Trophoblast cell (in vitro differentiated cells and primary cell): ENCODE measurements around the gene CRYZ.

ENCODE experiments used
- DNase-seq, 2 donors: peaks; one replicate each; pipeline ENCODE4 v3.0.0-alpha.2; 2016
- H2AFZ ChIP-seq: 2 replicates; pipeline ENCODE4 v1.6.1; 2013; ENCODE audit warnings: low read length, moderate library complexity, mild to moderate bottlenecking; ENCODE audit not compliant: insufficient read depth, poor library complexity
- H2AK5ac ChIP-seq: 2 replicates; pipeline ENCODE4 v1.6.1; 2013; ENCODE audit warnings: mild to moderate bottlenecking, low read length
- H2BK120ac ChIP-seq: 2 replicates; pipeline ENCODE4 v1.6.1; 2013; ENCODE audit warnings: low read length, mild to moderate bottlenecking, moderate library complexity; ENCODE audit not compliant: insufficient read depth, poor library complexity
- H2BK12ac ChIP-seq: 2 replicates; pipeline ENCODE4 v1.6.1; 2013; ENCODE audit warnings: mild to moderate bottlenecking, low read length, moderate library complexity
- H2BK5ac ChIP-seq: 2 replicates; pipeline ENCODE4 v1.6.1; 2013; ENCODE audit warnings: low read length, low read depth, moderate library complexity, mild to moderate bottlenecking; ENCODE audit not compliant: poor library complexity
- H3K14ac ChIP-seq: 2 replicates; pipeline ENCODE4 v1.6.1; 2013; ENCODE audit warnings: mild to moderate bottlenecking, low read length
- H3K18ac ChIP-seq: 2 replicates; pipeline ENCODE4 v1.6.1; 2013; ENCODE audit warnings: mild to moderate bottlenecking, low read length
- H3K23ac ChIP-seq: 2 replicates; pipeline ENCODE4 v1.6.1; 2013; ENCODE audit warnings: low read length
- H3K27ac ChIP-seq: 2 replicates; pipeline ENCODE4 v1.5.1; 2013; ENCODE audit warnings: low read depth, mild to moderate bottlenecking, inconsistent platforms, low read length, moderate library complexity
- H3K27me3 ChIP-seq: 2 replicates; pipeline ENCODE4 v1.6.1; 2013; ENCODE audit warnings: inconsistent platforms, mild to moderate bottlenecking, low read length, moderate library complexity; ENCODE audit not compliant: insufficient read depth
- H3K36me3 ChIP-seq, 2 experiments: 1 replicate in 1 of 2; 2 replicates in 1 of 2; pipeline ENCODE4 v1.6.1; 2013; ENCODE audit warnings: low read length in 2 of 2, mild to moderate bottlenecking in 2 of 2, moderate library complexity in 1 of 2; ENCODE audit not compliant: insufficient read depth in 2 of 2, control insufficient read depth in 1 of 2
- H3K4ac ChIP-seq: 2 replicates; pipeline ENCODE4 v1.6.1; 2013; ENCODE audit warnings: low read depth, mild to moderate bottlenecking, low read length, moderate library complexity
- H3K4me1 ChIP-seq, 2 experiments: 1 replicate in 1 of 2; 2 replicates in 1 of 2; pipeline ENCODE4 v1.6.1; 2013; ENCODE audit warnings: low read length in 2 of 2, mild to moderate bottlenecking in 2 of 2, moderate library complexity in 1 of 2; ENCODE audit not compliant: insufficient read depth in 2 of 2, control insufficient read depth in 1 of 2
- H3K4me2 ChIP-seq: 2 replicates; pipeline ENCODE4 v1.6.1; 2013; ENCODE audit warnings: inconsistent platforms, mild to moderate bottlenecking, low read length, moderate library complexity
- H3K4me3 ChIP-seq: 2 replicates; pipeline ENCODE4 v1.5.1; 2013; ENCODE audit warnings: mild to moderate bottlenecking, low read depth, low read length, inconsistent platforms
- H3K79me1 ChIP-seq: one replicate; pipeline ENCODE4 v1.6.1; 2013; ENCODE audit warnings: low read length
- H3K79me2 ChIP-seq: 2 replicates; pipeline ENCODE4 v1.6.1; 2013; ENCODE audit warnings: low read length, mild to moderate bottlenecking; ENCODE audit not compliant: control insufficient read depth, insufficient read depth, poor library complexity
- H3K9ac ChIP-seq: 2 replicates; pipeline ENCODE4 v1.6.1; 2013; ENCODE audit warnings: mild to moderate bottlenecking, low read length
- H3K9me3 ChIP-seq: 2 replicates; pipeline ENCODE4 v1.6.1; 2013; ENCODE audit warnings: low read depth, mild to moderate bottlenecking, control low read depth, inconsistent platforms, low read length; ENCODE audit not compliant: insufficient read depth
- H4K12ac ChIP-seq: 2 replicates; pipeline ENCODE4 v1.6.1; 2013; ENCODE audit warnings: low read depth, mild to moderate bottlenecking, low read length, moderate library complexity
- H4K8ac ChIP-seq: 2 replicates; pipeline ENCODE4 v1.6.1; 2013; ENCODE audit warnings: low read depth, mild to moderate bottlenecking, low read length, moderate library complexity
- H4K91ac ChIP-seq: one replicate; pipeline ENCODE4 v1.6.1; 2013; ENCODE audit warnings: low read depth, mild to moderate bottlenecking, low read length, moderate library complexity
- WGBS: extraction: QIAGEN DNeasy Blood & Tissue Kit; methylation state at CpG from one replicate; pipeline ENCODE4 v1.1.7; 2013; ENCODE audit warnings: missing lambda C conversion rate; ENCODE audit not compliant: insufficient read length, insufficient coverage; ENCODE audit errors: extremely low coverage; 5-methylcytosine and 5-hydroxymethylcytosine counted together

CRYZ gene

GRCh38 chr1:74731399-74732052 is 1.3 kb downstream of the CRYZ start:
- H3K27me3 ChIP-seq, result no peaks in the 10 kb centered on the region
- no peak overlapping the region for H4K8ac ChIP-seq
- H3K14ac ChIP-seq, result no peak overlapping the region
- H3K9ac ChIP-seq, result no peak overlapping the region
- peaks cover 5% of the 10 kb centered on the region for H3K79me1 ChIP-seq
- H4K12ac ChIP-seq, result no peak overlapping the region
- no peak overlapping the region for H3K18ac ChIP-seq
- no peak overlapping the region for H3K23ac ChIP-seq
- peak overlapping the region; percentile 1 for H3K4me2 ChIP-seq
- no peak overlapping the region for H2AK5ac ChIP-seq
- no peak overlapping the region for H3K4ac ChIP-seq
- no peak overlapping the region for H4K91ac ChIP-seq
- H2BK5ac ChIP-seq, result no peak overlapping the region
- peaks cover 0 to 2% of the 10 kb centered on the region in 2 experiments for H3K4me1 ChIP-seq
- H3K27ac ChIP-seq, result no peak overlapping the region
- H2BK12ac ChIP-seq, result no peak overlapping the region
- no peak overlapping the region for H2BK120ac ChIP-seq
- no CpG with 5 or more reads among the region's 11 CpGs for WGBS
- H2AFZ ChIP-seq, result no peak overlapping the region
- no peaks in the 10 kb centered on the region for H3K9me3 ChIP-seq
- H3K36me3 ChIP-seq, result no peaks in the 10 kb centered on the region
- no peak overlapping the region for H3K4me3 ChIP-seq
- peak in 1 of 2 donors; percentile 21 for DNase-seq
- peaks cover 3% of the 10 kb centered on the region for H3K79me2 ChIP-seq

GRCh38 chr1:74729741-74730478 is 2.9 kb downstream of the CRYZ start:
- Histone ChIP-seq H2BK120ac (no peak overlapping the region), H3K4ac (no peak overlapping the region), H3K9me3 (peaks cover 6% of the 10 kb centered on the region), H4K12ac (no peak overlapping the region), H3K18ac (no peak overlapping the region), H2AFZ (no peak overlapping the region), H3K79me1 (peaks cover 5% of the 10 kb centered on the region), H2BK12ac (no peak overlapping the region), H4K91ac (no peak overlapping the region), H3K27ac (no peak overlapping the region), H3K4me2 (no peak overlapping the region), H3K79me2 (peaks cover 3% of the 10 kb centered on the region), H4K8ac (no peak overlapping the region), H3K4me3 (no peak overlapping the region), H2AK5ac (no peak overlapping the region), H3K9ac (no peak overlapping the region), H3K36me3 (peaks cover 0 to 6% of the 10 kb centered on the region in 2 experiments), H3K4me1 (peaks cover 0 to 2% of the 10 kb centered on the region in 2 experiments), H3K14ac (no peak overlapping the region), H2BK5ac (no peak overlapping the region), H3K27me3 (peaks cover 3% of the 10 kb centered on the region), H3K23ac (no peak overlapping the region)
- DNase-seq, result peak; percentile 62 to 76
- WGBS, result 100% methylated on average over 1 of the region's 6 CpGs

DNA sequence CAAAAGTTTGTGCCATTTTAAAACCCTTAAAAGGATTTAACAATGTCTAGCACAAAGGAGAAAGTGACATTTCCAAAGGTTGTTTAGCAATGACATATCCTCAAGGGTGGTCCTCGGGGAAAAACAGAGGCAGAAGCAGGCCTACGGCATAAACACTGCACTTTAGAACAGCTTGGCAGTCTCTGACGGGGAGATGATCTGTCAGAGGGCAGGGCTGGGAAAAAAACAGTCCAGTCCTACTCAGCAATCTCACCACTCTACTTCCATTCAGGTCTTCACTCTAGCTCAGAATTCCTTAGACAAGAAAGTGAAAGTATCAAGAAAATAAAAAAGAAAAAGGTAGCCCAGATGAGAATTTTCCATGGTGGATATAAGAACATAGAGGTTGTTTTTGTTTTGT is 4.1 kb downstream of the CRYZ start:
- Histone ChIP-seq H2AFZ (no peak overlapping the region), H2BK120ac (no peak overlapping the region), H3K4ac (no peak overlapping the region), H2BK5ac (no peak overlapping the region), H3K9me3 (peaks cover 6% of the 10 kb centered on the region), H4K12ac (no peak overlapping the region), H3K18ac (no peak overlapping the region), H2AK5ac (no peak overlapping the region), H3K27me3 (peaks cover 3% of the 10 kb centered on the region), H3K4me3 (no peak overlapping the region), H3K4me2 (no peak overlapping the region), H2BK12ac (no peak overlapping the region), H3K79me2 (peaks cover 3% of the 10 kb centered on the region), H3K14ac (no peak overlapping the region), H4K91ac (no peak overlapping the region), H4K8ac (no peak overlapping the region), H3K27ac (no peak overlapping the region), H3K23ac (no peak overlapping the region), H3K79me1 (peaks cover 5% of the 10 kb centered on the region), H3K9ac (no peak overlapping the region), H3K4me1 (peaks cover 0 to 2% of the 10 kb centered on the region in 2 experiments), H3K36me3 (peaks cover 0 to 6% of the 10 kb centered on the region in 2 experiments)
- DNase-seq, result no peak
- WGBS, result no CpG with 5 or more reads among the region's 3 CpGs

- H3K9me3 ChIP-seq, result peaks cover 6% of the 10 kb centered on the region
- no peak overlapping the region for H2BK12ac ChIP-seq
- no peak overlapping the region for H3K27ac ChIP-seq
- no peak for DNase-seq
- H3K36me3 ChIP-seq, result peaks cover 6 to 7% of the 10 kb centered on the region in 2 experiments
- no CpG with 5 or more reads among the region's 1 CpG for WGBS
- H3K14ac ChIP-seq, result no peak overlapping the region
- H4K8ac ChIP-seq, result no peak overlapping the region
- no peak overlapping the region for H2BK5ac ChIP-seq
- peak overlapping the region; percentile 15 for H3K18ac ChIP-seq
- H3K27me3 ChIP-seq, result peaks cover 3% of the 10 kb centered on the region
- H3K4ac ChIP-seq, result no peak overlapping the region
- no peaks in the 10 kb centered on the region for H3K4me1 ChIP-seq
- H4K12ac ChIP-seq, result no peak overlapping the region
- no peak overlapping the region for H3K4me3 ChIP-seq
- H2AFZ ChIP-seq, result no peak overlapping the region
- no peak overlapping the region for H2BK120ac ChIP-seq
- no peaks in the 10 kb centered on the region for H3K79me2 ChIP-seq
- H2AK5ac ChIP-seq, result no peak overlapping the region
- no peak overlapping the region for H4K91ac ChIP-seq
- no peaks in the 10 kb centered on the region for H3K79me1 ChIP-seq
- H3K4me2 ChIP-seq, result no peak overlapping the region
- no peak overlapping the region for H3K23ac ChIP-seq
- no peak overlapping the region for H3K9ac ChIP-seq
Observed at GRCh38 chr1:74726063-74726462, 6.8 kb downstream of the CRYZ start.
